HG02798 (cell line): Measurements from ENCODE around the gene KIF18A.

ENCODE experiments used
- ATAC-seq: cut with Tn5 transposase; IDR thresholded peaks from one replicate; pipeline ENCODE4 v1.9.1; 2021; ENCODE audit warnings: mild to moderate bottlenecking; ENCODE audit not compliant: unreplicated experiment, poor library complexity

The KIF18A gene

DNA sequence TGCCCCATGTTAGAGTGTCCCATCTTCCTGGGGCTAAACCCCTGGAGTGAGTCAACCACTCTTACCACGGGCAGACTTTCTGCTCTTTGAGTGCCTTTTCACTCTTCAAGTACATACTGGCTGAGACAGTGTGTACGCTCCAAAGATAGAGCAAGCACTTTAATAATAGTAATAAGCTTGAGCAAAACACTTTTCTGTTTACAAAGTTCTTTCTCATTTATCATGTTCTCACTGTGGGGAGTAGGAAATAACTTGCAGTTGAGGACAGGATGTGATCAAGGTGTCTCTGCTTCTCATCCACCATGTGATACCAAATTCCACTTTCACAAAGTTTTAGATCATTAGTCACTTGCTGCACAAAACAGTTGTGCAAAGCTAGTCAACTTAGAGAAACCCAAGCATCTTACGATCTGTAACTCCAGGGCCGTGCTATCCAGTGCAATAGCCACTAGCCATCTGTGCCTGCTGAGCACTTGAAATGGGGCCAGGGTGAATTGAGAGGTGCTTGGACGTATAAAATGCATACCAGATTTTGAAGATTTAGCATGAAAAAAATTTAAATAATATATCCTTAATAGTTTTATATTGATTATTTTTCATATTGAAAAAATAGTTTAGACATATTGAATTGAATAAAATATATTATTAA lies 135.3 kb downstream of the KIF18A start:
- ATAC-seq, result no peak

DNA sequence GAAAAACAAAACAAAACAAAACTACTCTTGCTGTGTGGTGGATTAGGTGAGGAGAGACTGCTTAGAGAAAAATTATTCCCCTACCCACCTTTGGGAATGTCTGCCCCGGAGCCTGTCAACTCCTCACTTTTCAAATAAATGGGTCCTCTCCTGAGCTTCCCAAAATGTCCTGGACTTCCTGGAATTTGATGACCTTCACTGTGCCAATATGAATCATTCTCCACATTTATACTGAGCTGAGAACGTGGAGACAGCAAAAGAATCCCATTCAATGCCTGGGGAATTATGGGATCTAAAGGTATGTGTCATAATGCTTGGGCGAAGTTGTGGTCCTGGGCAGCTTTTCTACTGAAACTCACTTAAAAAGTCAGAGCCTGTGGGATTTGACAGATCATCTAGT lies 136.8 kb downstream of the KIF18A start:
- no peak for ATAC-seq
